A673 (cell line): Measurements from ENCODE around the gene TMEM30A. TPM values are rescaled to one million over a fixed set of nuclear protein-coding genes. Genes with fewer than 3 reads are reported as not detected.

ENCODE experiments used
- BruUV-seq: library from RNA; stranded (reverse); fragments of 400-500 nt; replicated peaks from 2 replicates; lab custom pipeline; 2021; lab: Mats Ljungman, UMichigan
- CTCF ChIA-PET: fragments of 300-600 bp; sonication (Branson Sonifier 250); formaldehyde crosslinking; loops from one replicate; lab custom pipeline; 2022; ENCODE audit warnings: antibody characterized with exemption; lab: Charles Lee
- POLR2A ChIA-PET: fragments of 300-600 bp; sonication (Branson Sonifier 250); formaldehyde crosslinking; loops from one replicate; lab custom pipeline; 2022; ENCODE audit warnings: antibody characterized with exemption; ENCODE audit not compliant: low non-redundant PET; lab: Charles Lee
- DNase-seq: peaks from one replicate; pipeline ENCODE4 v3.0.0-alpha.2; 2015; ENCODE audit warnings: low spot score
- H3K27ac ChIP-seq: fragments of 200-600 bp; sonication (generic); 2 replicates; pipeline ENCODE4 v1.5.1; 2016; ENCODE audit warnings: mixed run types, low read depth, mild to moderate bottlenecking, mixed read lengths, antibody characterized with exemption, low read length; ENCODE audit not compliant: poor library complexity, severe bottlenecking
- H3K27me3 ChIP-seq: fragments of 200-600 bp; sonication (generic); replicated peaks from 2 replicates; pipeline ENCODE4 v1.6.1; 2017; ENCODE audit warnings: mixed run types, low read depth, mild to moderate bottlenecking, mixed read lengths, antibody characterized with exemption, low read length; ENCODE audit not compliant: insufficient read depth, poor library complexity
- H3K36me3 ChIP-seq: fragments of 200-600 bp; sonication (generic); 2 replicates; pipeline ENCODE4 v1.6.1; 2016; ENCODE audit warnings: mixed run types, mild to moderate bottlenecking, mixed read lengths, antibody characterized with exemption, low read length; ENCODE audit not compliant: insufficient read depth, poor library complexity, severe bottlenecking
- H3K4me1 ChIP-seq: fragments of 200-600 bp; sonication (generic); 2 replicates; pipeline ENCODE4 v1.6.1; 2017; ENCODE audit warnings: mixed run types, mild to moderate bottlenecking, mixed read lengths, antibody characterized with exemption, low read length; ENCODE audit not compliant: insufficient read depth, poor library complexity, severe bottlenecking
- H3K4me3 ChIP-seq: fragments of 200-600 bp; sonication (generic); 2 replicates; pipeline ENCODE4 v1.5.1; 2016; ENCODE audit warnings: low read depth, mixed run types, mild to moderate bottlenecking, mixed read lengths, low read length; ENCODE audit not compliant: poor library complexity, severe bottlenecking
- H3K9me3 ChIP-seq: fragments of 200-600 bp; sonication (generic); 2 replicates; pipeline ENCODE4 v1.6.1; 2016; ENCODE audit warnings: mixed run types, low read depth, mild to moderate bottlenecking, mixed read lengths, antibody characterized with exemption, low read length; ENCODE audit not compliant: poor library complexity, severe bottlenecking
- CTCF ChIP-seq: fragments of 300-800, 200-600 bp; sonication (generic); conservative IDR thresholded peaks from 2 replicates; pipeline ENCODE4 v1.5.1; 2017; ENCODE audit warnings: low read depth, mild to moderate bottlenecking, antibody characterized with exemption, low read length, moderate library complexity, mixed read lengths
- EZH2 ChIP-seq: fragments of 200-600 bp; sonication (generic); IDR thresholded peaks from 2 replicates; pipeline ENCODE4 v1.6.1; 2017; ENCODE audit warnings: borderline replicate concordance, low read depth, mild to moderate bottlenecking, mixed read lengths, antibody characterized with exemption, low read length; ENCODE audit not compliant: poor library complexity, severe bottlenecking
- intact Hi-C: fragments of 100-400 bp; cut with micrococcal nuclease; formaldehyde crosslinking; loops from one replicate; pipeline ENCODE4 v1.10.0; 2022; ENCODE audit not compliant: unreplicated experiment
- total RNA-seq: library from RNA; stranded (reverse); gene quantifications from 2 replicates; pipeline ENCODE4 v1.2.3, GENCODE V29; 2021

TMEM30A gene
- total RNA-seq, 1 experiment from 2014 or later = 63.9 TPM

- Histone ChIP-seq H3K27me3 (no peaks in the 10 kb centered on the region), H3K4me1 (no peaks in the 10 kb centered on the region), H3K36me3 (no peaks in the 10 kb centered on the region), H3K9me3 (no peaks in the 10 kb centered on the region), H3K4me3 (no peak overlapping the region), H3K27ac (no peak overlapping the region)
- intact Hi-C loops = loop anchor here (2.0 kb wide), 1 partner anchor 260 kb away; no protein-coding TSS in a partner anchor
- no peak for TF ChIP-seq EZH2
- TF ChIP-seq CTCF = peak; percentile 89
- ChIA-PET POLR2A (no interaction called here), CTCF (interaction anchor here (0.7 kb wide), 1 partner anchor 18 kb away, joined by 4 read pairs; the partner anchor contains the start of gene TMEM30A)
- peak; percentile 73 for DNase-seq
- BruUV-seq = no TSS peak
These were observed 17.8 kb downstream of the TMEM30A start for GRCh38 chr6:75266716-75267291.

- TF ChIP-seq EZH2 = no peak
- TF ChIP-seq CTCF = no peak
- Histone ChIP-seq H3K36me3 (peaks cover 14% of the 10 kb centered on the region), H3K27me3 (no peaks in the 10 kb centered on the region), H3K4me3 (no peak overlapping the region), H3K4me1 (no peaks in the 10 kb centered on the region), H3K27ac (no peak overlapping the region), H3K9me3 (no peaks in the 10 kb centered on the region)
- POLR2A ChIA-PET = no interaction called here
- BruUV-seq = no TSS peak
- intact Hi-C loops = no loop called here
- CTCF ChIA-PET = no interaction called here
- no peak for DNase-seq
These were observed 21.2 kb downstream of the TMEM30A start for GRCh38 chr6:75263401-75263750.

GRCh38 chr6:75262716-75263400, 21.7 kb downstream of the TMEM30A start:
- BruUV-seq = no TSS peak
- TF ChIP-seq EZH2 (no peak), CTCF (no peak)
- H3K27me3 ChIP-seq = no peaks in the 10 kb centered on the region
- POLR2A ChIA-PET = no interaction called here
- no peak overlapping the region for H3K27ac ChIP-seq
- peaks cover 16% of the 10 kb centered on the region for H3K36me3 ChIP-seq
- no peak for DNase-seq
- no peaks in the 10 kb centered on the region for H3K9me3 ChIP-seq
- intact Hi-C loops = no loop called here
- CTCF ChIA-PET = no interaction called here
- H3K4me1 ChIP-seq = no peaks in the 10 kb centered on the region
- no peak overlapping the region for H3K4me3 ChIP-seq
